ENCODE data around the gene ENO1. TPM values are rescaled to one million over a fixed set of nuclear protein-coding genes. Genes with fewer than 3 reads are reported as not detected.

Gene ENO1
- total RNA-seq, 2 experiments from 2014 or later: 3,008 to 3,028 TPM

DNA sequence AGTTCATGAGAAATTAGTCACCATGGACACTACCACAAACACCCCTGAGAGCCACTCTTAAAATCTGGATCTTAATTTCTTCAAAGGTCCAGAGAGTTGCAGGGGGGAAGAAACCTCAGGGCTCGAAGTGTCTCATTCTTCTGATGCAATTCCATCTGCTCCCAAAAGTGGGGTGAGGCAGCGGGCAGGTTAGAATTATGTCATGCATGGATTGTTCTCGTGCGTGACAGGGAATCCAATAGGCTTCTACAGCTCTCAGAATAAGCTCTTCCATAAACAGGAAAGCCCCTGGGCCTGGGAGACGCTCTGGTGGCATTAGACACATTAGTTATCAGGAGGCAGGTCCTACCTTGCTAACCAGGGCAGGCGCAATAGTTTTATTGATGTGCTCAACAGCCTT, 8.4 kb downstream of the ENO1 start:
- ChIA-PET CTCF (interaction anchor here (3.0 kb wide), 1 partner anchor 10 kb away, joined by 16 read pairs; no protein-coding TSS in a partner anchor), POLR2A (interaction anchor here (1.0 to 2.2 kb wide), 3 partner anchors 11 to 53 kb away, joined by 4 to 15 read pairs (median 7); partner anchors contain the start of gene RERE)
- H3K36me3 Mint-ChIP-seq: peaks cover 91% of the 10 kb centered on the region
- H3K4me1 Mint-ChIP-seq (ENCODE audit: low read depth): peaks cover 78% of the 10 kb centered on the region
- H3K27ac Mint-ChIP-seq: peak overlapping the region; percentile 87
- DNase-seq: no peak
- H3K4me3 Mint-ChIP-seq: no peak overlapping the region
- intact Hi-C loops (cut with micrococcal nuclease): loop anchor here (10.0 kb wide), 2 partner anchors 445 to 475 kb away; no protein-coding TSS in a partner anchor
- no peaks in the 10 kb centered on the region for H3K9me3 Mint-ChIP-seq
- no peaks in the 10 kb centered on the region for H3K27me3 Mint-ChIP-seq

DNA sequence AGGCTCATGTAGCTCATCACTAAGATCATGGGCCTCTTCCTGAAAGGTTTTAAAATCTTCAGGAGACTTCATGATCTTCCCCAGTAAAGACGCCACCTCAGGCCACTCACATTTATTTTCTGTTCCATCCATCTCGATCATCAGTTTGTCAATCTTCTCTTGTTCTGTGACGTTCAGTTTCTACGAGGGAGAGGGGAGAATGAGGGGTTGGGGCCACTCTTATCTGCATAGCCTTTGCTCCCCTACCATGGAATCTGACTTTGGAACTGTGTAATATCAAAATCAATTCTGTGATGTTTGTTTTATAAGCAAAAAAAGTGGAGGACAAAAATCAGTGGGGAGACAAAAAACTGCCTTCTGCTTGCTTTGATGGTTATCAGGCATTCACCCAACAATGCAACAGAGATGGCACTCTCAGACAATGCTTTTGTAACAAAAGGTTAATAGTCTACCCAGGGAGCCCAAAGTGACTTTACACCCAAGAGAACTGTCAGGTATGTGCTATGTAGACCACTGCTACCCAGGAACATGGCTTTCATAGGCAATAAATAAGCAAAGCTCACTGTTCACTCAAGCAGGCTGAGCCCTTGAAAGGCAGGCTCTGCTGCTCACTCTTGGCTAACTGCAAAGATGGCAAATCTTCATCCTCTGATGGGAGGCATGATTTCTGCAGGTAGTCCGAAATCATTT, 10.5 kb downstream of the ENO1 start:
- DNase-seq: no peak
- Mint-ChIP-seq H3K36me3 (peaks cover 87% of the 10 kb centered on the region), H3K4me3 (no peak overlapping the region), H3K9me3 (no peaks in the 10 kb centered on the region), H3K27ac (peak overlapping the region; percentile 91), H3K27me3 (no peaks in the 10 kb centered on the region), H3K4me1 (ENCODE audit: low read depth) (peaks cover 67% of the 10 kb centered on the region)
- CTCF ChIA-PET: interaction anchor here (1.4 to 7.1 kb wide), 3 partner anchors 8 to 119 kb away, joined by 5 to 61 read pairs (median 16); no protein-coding TSS in a partner anchor
- intact Hi-C loops (cut with micrococcal nuclease): no loop called here
- POLR2A ChIA-PET: interaction anchor here (0.9 to 3.9 kb wide), 6 partner anchors 10 to 472 kb away, joined by 3 to 30 read pairs (median 4); partner anchors contain the start of gene ENO1

DNA sequence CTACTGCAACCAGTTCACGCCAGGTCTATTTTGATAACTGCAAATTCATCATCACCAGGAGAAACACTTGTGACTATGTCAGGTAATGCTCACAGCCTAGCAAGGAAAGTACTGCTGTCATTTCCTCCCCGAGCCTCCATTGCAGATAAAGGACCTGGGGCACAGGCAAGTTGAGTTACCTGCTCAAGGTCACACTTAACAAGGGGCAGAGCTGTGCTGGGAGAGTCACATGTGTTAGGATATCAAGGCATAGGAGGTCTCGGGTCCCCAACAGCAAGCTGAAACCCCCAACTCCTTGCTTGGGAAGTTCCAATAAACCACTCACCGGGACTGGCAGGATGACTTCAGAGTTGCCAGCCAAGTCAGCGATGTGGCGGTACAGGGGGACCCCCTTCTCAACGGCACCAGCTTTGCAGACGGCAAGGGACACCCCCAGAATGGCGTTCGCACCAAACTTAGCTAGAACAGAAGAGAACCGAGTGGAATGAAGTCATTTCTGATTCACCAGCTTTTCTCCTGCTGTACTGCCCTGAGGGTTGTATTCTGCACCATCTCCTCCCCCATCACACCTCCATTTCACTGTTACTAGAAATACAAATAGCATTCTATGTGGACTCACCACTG, 11.6 kb downstream of the ENO1 start:
- CTCF ChIA-PET: interaction anchor here (3.0 to 7.1 kb wide), 2 partner anchors 7 to 17 kb away, joined by 16 to 61 read pairs; no protein-coding TSS in a partner anchor
- peaks cover 61% of the 10 kb centered on the region for H3K4me1 Mint-ChIP-seq (ENCODE audit: low read depth)
- H3K27ac Mint-ChIP-seq: peak overlapping the region; percentile 91
- peak; percentile 79 for DNase-seq
- intact Hi-C loops (cut with micrococcal nuclease): no loop called here
- POLR2A ChIA-PET: interaction anchor here (0.7 to 3.9 kb wide), 8 partner anchors 8 to 471 kb away, joined by 3 to 30 read pairs (median 4); partner anchors contain the start of gene ENO1
- H3K9me3 Mint-ChIP-seq: no peaks in the 10 kb centered on the region
- H3K36me3 Mint-ChIP-seq: peaks cover 87% of the 10 kb centered on the region
- H3K4me3 Mint-ChIP-seq: peak overlapping the region; percentile 20
- H3K27me3 Mint-ChIP-seq: no peaks in the 10 kb centered on the region

DNA sequence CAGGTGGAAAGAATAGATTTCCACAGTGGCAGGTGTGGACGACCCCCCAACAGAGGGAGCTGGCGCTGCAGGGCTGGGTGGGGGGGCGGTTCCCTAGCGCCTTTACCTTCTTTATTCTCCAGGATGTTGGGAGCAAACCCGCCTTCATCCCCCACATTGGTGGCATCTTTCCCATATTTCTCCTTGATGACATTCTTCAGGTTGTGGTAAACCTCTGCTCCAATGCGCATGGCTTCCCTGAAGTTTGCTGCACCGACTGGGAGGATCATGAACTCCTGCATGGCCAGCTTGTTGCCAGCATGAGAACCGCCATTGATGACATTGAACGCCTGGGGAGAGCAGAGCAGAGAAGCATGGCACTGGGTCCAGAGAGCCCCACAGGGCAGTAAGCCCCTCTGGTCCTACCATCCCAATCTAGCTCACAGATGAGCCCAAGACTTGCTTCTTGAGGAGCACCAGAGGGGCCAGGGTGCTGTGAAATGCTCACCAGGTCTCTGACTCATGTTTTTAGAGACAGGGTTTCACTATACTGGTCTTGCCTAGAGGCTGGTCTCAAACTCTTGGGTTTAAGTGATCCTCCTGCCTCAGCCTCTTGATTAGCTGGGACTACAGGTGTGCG, 12.2 kb downstream of the ENO1 start:
- no peaks in the 10 kb centered on the region for H3K27me3 Mint-ChIP-seq
- peaks cover 82% of the 10 kb centered on the region for H3K36me3 Mint-ChIP-seq
- peaks cover 55% of the 10 kb centered on the region for H3K4me1 Mint-ChIP-seq (ENCODE audit: low read depth)
- peak overlapping the region; percentile 91 for H3K27ac Mint-ChIP-seq
- peak overlapping the region; percentile 20 for H3K4me3 Mint-ChIP-seq
- CTCF ChIA-PET: interaction anchor here (7.1 kb wide), 1 partner anchor 16 kb away, joined by 61 read pairs; no protein-coding TSS in a partner anchor
- intact Hi-C loops (cut with micrococcal nuclease): no loop called here
- no peaks in the 10 kb centered on the region for H3K9me3 Mint-ChIP-seq
- POLR2A ChIA-PET: interaction anchor here (0.7 to 7.1 kb wide), 8 partner anchors 8 to 53 kb away, joined by 3 to 45 read pairs (median 5); partner anchors contain the start of genes ENO1 and RERE
- no peak for DNase-seq

DNA sequence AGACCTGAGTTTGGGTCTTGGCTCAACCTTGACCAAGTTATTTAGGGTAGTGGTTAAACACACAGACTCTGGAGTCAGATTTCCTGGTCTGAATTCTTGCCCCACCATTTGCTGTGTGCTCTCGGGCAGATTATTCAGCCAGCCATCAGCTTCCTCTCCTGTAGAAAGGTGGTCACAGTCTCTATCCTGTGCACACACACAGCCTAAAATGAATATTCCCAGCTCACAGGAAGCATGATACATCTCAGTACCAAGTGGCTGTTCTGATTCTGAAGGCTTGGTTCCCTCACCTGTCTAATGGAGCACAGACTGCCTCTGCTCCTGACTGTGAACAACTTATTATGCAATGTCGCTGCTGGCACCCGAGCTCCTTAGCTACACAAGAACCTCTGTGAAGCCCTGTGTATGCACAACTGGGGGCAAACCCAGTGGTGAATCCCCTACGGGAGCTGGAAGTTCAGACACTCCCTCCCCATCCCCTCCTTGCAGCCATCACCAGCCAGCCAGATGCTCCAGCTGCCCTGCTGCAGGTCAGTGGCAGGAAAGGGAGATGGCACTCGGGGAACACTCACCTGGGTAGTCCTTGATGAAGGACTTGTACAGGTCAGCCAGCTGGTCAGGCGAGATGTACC, 13.7 kb downstream of the ENO1 start:
- ChIA-PET POLR2A (interaction anchor here (0.9 to 7.1 kb wide), 5 partner anchors 10 to 47 kb away, joined by 3 to 45 read pairs (median 5); partner anchors contain the start of gene RERE), CTCF (interaction anchor here (1.3 to 7.1 kb wide), 2 partner anchors 15 kb away, joined by 3 to 61 read pairs; no protein-coding TSS in a partner anchor)
- no peak overlapping the region for H3K4me3 Mint-ChIP-seq
- H3K4me1 Mint-ChIP-seq (ENCODE audit: low read depth): peaks cover 49% of the 10 kb centered on the region
- intact Hi-C loops (cut with micrococcal nuclease): no loop called here
- H3K36me3 Mint-ChIP-seq: peaks cover 79% of the 10 kb centered on the region
- no peak for DNase-seq
- no peaks in the 10 kb centered on the region for H3K9me3 Mint-ChIP-seq
- H3K27ac Mint-ChIP-seq: no peak overlapping the region
- no peaks in the 10 kb centered on the region for H3K27me3 Mint-ChIP-seq

DNA sequence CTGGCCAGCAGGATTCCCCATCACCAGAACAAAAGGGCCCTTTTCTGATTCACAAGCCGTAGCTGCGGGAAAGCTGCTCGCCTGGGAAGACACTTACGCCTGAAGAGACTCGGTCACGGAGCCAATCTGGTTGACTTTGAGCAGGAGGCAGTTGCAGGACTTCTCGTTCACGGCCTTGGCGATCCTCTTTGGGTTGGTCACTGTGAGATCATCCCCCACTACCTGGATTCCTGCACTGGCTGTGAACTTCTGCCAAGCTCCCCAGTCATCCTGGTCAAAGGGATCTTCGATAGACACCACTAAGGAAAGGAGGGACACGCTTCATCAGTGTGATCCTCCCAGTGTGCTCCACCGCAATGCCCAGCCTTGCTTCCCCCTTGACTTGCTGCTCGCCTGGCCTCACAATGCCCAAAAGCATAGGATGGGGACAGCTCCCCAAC, 14.7 kb downstream of the ENO1 start:
- H3K27me3 Mint-ChIP-seq: no peaks in the 10 kb centered on the region
- DNase-seq: no peak
- H3K9me3 Mint-ChIP-seq: no peaks in the 10 kb centered on the region
- peaks cover 45% of the 10 kb centered on the region for H3K4me1 Mint-ChIP-seq (ENCODE audit: low read depth)
- peak overlapping the region; percentile 38 for H3K27ac Mint-ChIP-seq
- H3K4me3 Mint-ChIP-seq: no peak overlapping the region
- peaks cover 78% of the 10 kb centered on the region for H3K36me3 Mint-ChIP-seq
- CTCF ChIA-PET: interaction anchor here (0.6 to 7.1 kb wide), 5 partner anchors 10 to 141 kb away, joined by 3 to 61 read pairs (median 4); no protein-coding TSS in a partner anchor
- intact Hi-C loops (cut with micrococcal nuclease): no loop called here
- POLR2A ChIA-PET: interaction anchor here (2.4 to 7.1 kb wide), 2 partner anchors 11 to 15 kb away, joined by 18 to 45 read pairs; partner anchors contain the start of gene ENO1

DNA sequence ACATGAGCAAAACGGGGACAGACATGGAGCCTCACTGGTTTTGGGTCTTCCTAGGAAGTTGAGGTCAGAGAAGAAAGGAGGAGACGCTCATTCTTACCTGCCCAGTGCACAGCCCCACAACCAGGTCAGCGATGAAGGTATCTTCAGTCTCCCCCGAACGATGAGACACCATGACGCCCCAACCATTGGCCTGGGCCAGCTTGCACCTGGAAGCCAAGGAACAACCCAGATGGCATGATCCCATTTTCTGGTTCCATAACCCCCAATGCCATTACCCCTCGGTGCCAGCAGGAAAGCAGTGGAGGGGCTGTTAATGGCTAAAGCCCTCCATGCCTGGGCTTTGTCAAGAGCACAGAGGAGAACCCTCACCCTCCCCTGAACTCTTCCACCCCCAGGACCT, 15.3 kb downstream of the ENO1 start:
- Mint-ChIP-seq H3K4me1 (ENCODE audit: low read depth) (peaks cover 50% of the 10 kb centered on the region), H3K36me3 (peaks cover 82% of the 10 kb centered on the region), H3K27me3 (no peaks in the 10 kb centered on the region), H3K4me3 (no peak overlapping the region), H3K27ac (peak overlapping the region; percentile 64), H3K9me3 (no peaks in the 10 kb centered on the region)
- DNase-seq: no peak
- ChIA-PET POLR2A (interaction anchor here (1.4 to 7.1 kb wide), 3 partner anchors 11 to 19 kb away, joined by 6 to 45 read pairs (median 18); partner anchors contain the start of gene ENO1), CTCF (interaction anchor here (0.6 to 7.1 kb wide), 8 partner anchors 9 to 454 kb away, joined by 3 to 61 read pairs (median 5); no protein-coding TSS in a partner anchor)
- intact Hi-C loops (cut with micrococcal nuclease): no loop called here

DNA sequence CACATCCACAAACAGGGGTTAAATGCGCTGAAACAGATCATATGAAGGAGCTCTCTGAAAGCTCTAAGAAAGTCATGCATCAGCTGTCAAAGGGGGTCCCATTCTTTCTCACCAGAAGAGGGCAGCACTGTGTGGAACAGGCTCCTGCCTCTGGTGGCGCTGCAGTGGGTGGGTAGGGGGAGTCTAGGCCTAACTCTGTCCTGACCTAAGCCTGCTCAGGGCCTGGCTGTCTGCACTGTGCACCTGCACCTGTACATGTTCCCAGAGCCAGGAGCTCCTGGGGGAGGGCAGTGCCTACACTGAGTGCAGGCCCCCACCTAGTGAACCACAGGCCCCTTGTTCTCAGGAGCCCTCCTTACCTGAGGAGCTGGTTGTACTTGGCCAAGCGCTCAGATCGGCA, 16.0 kb downstream of the ENO1 start:
- Mint-ChIP-seq H3K4me1 (ENCODE audit: low read depth) (peaks cover 46% of the 10 kb centered on the region), H3K36me3 (peaks cover 79% of the 10 kb centered on the region), H3K27me3 (no peaks in the 10 kb centered on the region), H3K9me3 (no peaks in the 10 kb centered on the region), H3K27ac (peak overlapping the region; percentile 64), H3K4me3 (no peak overlapping the region)
- POLR2A ChIA-PET: interaction anchor here (0.8 to 7.1 kb wide), 4 partner anchors 10 to 19 kb away, joined by 3 to 45 read pairs (median 12); partner anchors contain the start of gene ENO1
- CTCF ChIA-PET: interaction anchor here (0.9 to 7.1 kb wide), 12 partner anchors 9 to 453 kb away, joined by 3 to 61 read pairs (median 5); no protein-coding TSS in a partner anchor
- DNase-seq: peak; percentile 48
- intact Hi-C loops (cut with micrococcal nuclease): no loop called here

DNA sequence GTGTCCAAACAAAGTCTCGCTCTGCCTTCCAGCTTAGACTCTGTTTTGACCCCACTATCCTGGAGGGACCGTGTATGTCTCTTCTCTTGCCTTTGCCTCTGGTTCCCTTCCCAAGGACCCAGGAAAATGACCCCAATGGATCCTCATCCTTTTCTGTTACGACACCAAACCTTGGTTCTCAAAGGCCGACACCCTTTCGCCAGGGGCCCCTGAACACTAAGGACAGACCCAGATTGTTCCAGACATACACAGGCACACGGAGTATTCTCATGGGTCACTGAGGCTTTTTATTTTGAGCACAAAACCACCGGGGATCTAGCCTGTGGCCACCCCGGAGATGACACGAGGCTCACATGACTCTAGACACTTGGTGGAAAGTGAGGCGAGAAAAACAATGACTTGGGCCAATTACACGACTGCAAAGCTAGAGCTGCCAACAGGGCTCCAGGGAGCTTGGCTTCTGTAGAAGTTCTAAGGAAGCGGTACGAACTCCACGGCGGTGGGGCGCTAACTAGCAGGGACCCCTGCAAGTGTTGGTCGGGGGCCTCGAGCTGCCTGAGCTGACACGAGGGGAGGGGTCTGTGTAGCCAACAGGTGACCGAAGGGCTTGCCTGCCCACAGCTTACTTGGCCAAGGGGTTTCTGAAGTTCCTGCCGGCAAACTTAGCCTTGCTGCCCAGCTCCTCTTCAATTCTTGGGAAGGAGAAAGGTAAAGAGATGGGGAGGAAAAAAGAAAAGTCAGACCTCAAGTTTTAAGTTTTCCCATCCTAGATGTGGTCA, 17.6 kb downstream of the ENO1 start:
- DNase-seq: no peak
- H3K27me3 Mint-ChIP-seq: no peaks in the 10 kb centered on the region
- POLR2A ChIA-PET: interaction anchor here (2.6 to 7.1 kb wide), 2 partner anchors 9 to 13 kb away, joined by 15 to 45 read pairs; no protein-coding TSS in a partner anchor

More for the DNA sequence above, 17.6 kb downstream of the ENO1 start:
- peaks cover 33% of the 10 kb centered on the region for H3K4me1 Mint-ChIP-seq (ENCODE audit: low read depth)
- CTCF ChIA-PET: interaction anchor here (0.6 to 7.1 kb wide), 8 partner anchors 8 to 144 kb away, joined by 3 to 61 read pairs (median 6); no protein-coding TSS in a partner anchor
- H3K4me3 Mint-ChIP-seq: no peak overlapping the region
- no peak overlapping the region for H3K27ac Mint-ChIP-seq
- H3K9me3 Mint-ChIP-seq: no peaks in the 10 kb centered on the region
- intact Hi-C loops (cut with micrococcal nuclease): no loop called here
- H3K36me3 Mint-ChIP-seq: peaks cover 75% of the 10 kb centered on the region
